H9 (cell line): ENCODE measurements around the gene CCIN. TPM values are rescaled to one million over a fixed set of nuclear protein-coding genes. Genes with fewer than 3 reads are reported as not detected.

ENCODE experiments used
- DNase-seq: peaks from one replicate; pipeline ENCODE4 v3.0.0-alpha.2; 2017
- H2AFZ ChIP-seq: one replicate; pipeline ENCODE4 v1.6.1; 2013; ENCODE audit warnings: mild to moderate bottlenecking, low read length, control low read depth, moderate library complexity
- H2AK5ac ChIP-seq: 2 replicates; pipeline ENCODE4 v1.6.1; 2013; ENCODE audit warnings: low read length, control low read depth, mixed read lengths; ENCODE audit not compliant: insufficient read length
- H2BK120ac ChIP-seq: one replicate; pipeline ENCODE4 v1.6.1; 2013; ENCODE audit warnings: low read depth, mild to moderate bottlenecking, low read length, control low read depth, inconsistent platforms; ENCODE audit not compliant: poor library complexity, severe bottlenecking
- H2BK12ac ChIP-seq: 2 replicates; pipeline ENCODE4 v1.6.1; 2013; ENCODE audit warnings: low read length, control low read depth, mixed read lengths, low read depth; ENCODE audit not compliant: insufficient read length
- H2BK15ac ChIP-seq: 2 replicates; pipeline ENCODE4 v1.6.1; 2013; ENCODE audit warnings: low read depth, low read length, control low read depth
- H2BK20ac ChIP-seq: one replicate; pipeline ENCODE4 v1.6.1; 2013; ENCODE audit warnings: low read depth, mild to moderate bottlenecking, low read length, control low read depth, inconsistent platforms; ENCODE audit not compliant: poor library complexity, severe bottlenecking
- H2BK5ac ChIP-seq: 2 replicates; pipeline ENCODE4 v1.6.1; 2013; ENCODE audit warnings: low read length, control low read depth, mixed read lengths; ENCODE audit not compliant: insufficient read length
- H3K14ac ChIP-seq: 2 replicates; pipeline ENCODE4 v1.6.1; 2013; ENCODE audit warnings: low read length, control low read depth; ENCODE audit not compliant: insufficient read depth
- H3K18ac ChIP-seq: 2 replicates; pipeline ENCODE4 v1.6.1; 2013; ENCODE audit warnings: low read depth, mild to moderate bottlenecking, mixed read lengths, low read length, control low read depth; ENCODE audit not compliant: insufficient read length
- H3K23ac ChIP-seq: 2 replicates; pipeline ENCODE4 v1.6.1; 2013; ENCODE audit warnings: low read length, control low read depth, mixed read lengths, low read depth; ENCODE audit not compliant: insufficient read length
- H3K23me2 ChIP-seq: 2 replicates; pipeline ENCODE4 v1.6.1; 2013; ENCODE audit warnings: low read depth, mild to moderate bottlenecking, mixed read lengths, low read length, control low read depth; ENCODE audit not compliant: insufficient read length, poor library complexity, severe bottlenecking
- H3K27ac ChIP-seq: 2 replicates; pipeline ENCODE4 v1.5.1; 2013; ENCODE audit warnings: low read length, control low read depth, mixed read lengths, low read depth; ENCODE audit not compliant: insufficient read length
- H3K27me3 ChIP-seq: 2 replicates; pipeline ENCODE4 v1.6.1; 2013; ENCODE audit warnings: low read length, control low read depth, inconsistent platforms; ENCODE audit not compliant: insufficient read depth
- H3K4ac ChIP-seq: 2 replicates; pipeline ENCODE4 v1.6.1; 2013; ENCODE audit warnings: low read depth, mild to moderate bottlenecking, control low read depth, inconsistent platforms, low read length, moderate library complexity
- H3K4me1 ChIP-seq: 2 replicates; pipeline ENCODE4 v1.6.1; 2013; ENCODE audit warnings: low read length, control low read depth, inconsistent platforms; ENCODE audit not compliant: insufficient read depth
- H3K4me2 ChIP-seq: 2 replicates; pipeline ENCODE4 v1.6.1; 2013; ENCODE audit warnings: low read length, control low read depth, mixed read lengths; ENCODE audit not compliant: insufficient read length, insufficient read depth
- H3K56ac ChIP-seq: 2 replicates; pipeline ENCODE4 v1.6.1; 2013; ENCODE audit warnings: low read depth, mild to moderate bottlenecking, mixed read lengths, low read length, control low read depth; ENCODE audit not compliant: insufficient read length
- H3K79me1 ChIP-seq: 2 replicates; pipeline ENCODE4 v1.6.1; 2013; ENCODE audit warnings: low read depth, mild to moderate bottlenecking, moderate library complexity, low read length, control low read depth, inconsistent platforms; ENCODE audit not compliant: insufficient read depth, poor library complexity, severe bottlenecking
- H3K79me2 ChIP-seq: 2 replicates; pipeline ENCODE4 v1.6.1; 2013; ENCODE audit warnings: low read length, control low read depth, inconsistent platforms; ENCODE audit not compliant: insufficient read depth
- H3K9ac ChIP-seq: 2 replicates; pipeline ENCODE4 v1.6.1; 2013; ENCODE audit warnings: low read length, control low read depth, mixed read lengths; ENCODE audit not compliant: insufficient read length; ENCODE audit errors: extremely low read depth
- H3K9me3 ChIP-seq: one replicate; pipeline ENCODE4 v1.6.1; 2013; ENCODE audit warnings: low read depth, low read length, inconsistent platforms; ENCODE audit not compliant: control insufficient read depth
- H3T11ph ChIP-seq: one replicate; pipeline ENCODE4 v1.6.1; 2013; ENCODE audit warnings: mild to moderate bottlenecking, low read length, control low read depth, inconsistent platforms
- H4K20me1 ChIP-seq: one replicate; pipeline ENCODE4 v1.6.1; 2013; ENCODE audit not compliant: control insufficient read depth, insufficient read length, insufficient read depth
- H4K5ac ChIP-seq: 2 replicates; pipeline ENCODE4 v1.6.1; 2013; ENCODE audit warnings: low read depth, mild to moderate bottlenecking, mixed read lengths, low read length, control low read depth; ENCODE audit not compliant: insufficient read length
- H4K8ac ChIP-seq: replicated peaks from 2 replicates; pipeline ENCODE4 v1.6.1; 2013; ENCODE audit warnings: low read length, control low read depth, mixed read lengths, low read depth; ENCODE audit not compliant: insufficient read length
- H4K91ac ChIP-seq: 2 replicates; pipeline ENCODE4 v1.6.1; 2013; ENCODE audit warnings: low read depth, mild to moderate bottlenecking, moderate library complexity, mixed read lengths, low read length, control low read depth; ENCODE audit not compliant: insufficient read length
- H3K27ac Mint-ChIP-seq, 3 experiments: 2 replicates in 2 of 3; 3 replicates in 1 of 3; pipeline ENCODE4 v1.8.0; 2020 to 2021; ENCODE audit warnings: mixed read lengths in 3 of 3, mild to moderate bottlenecking in 1 of 3, moderate library complexity in 1 of 3
- H3K27me3 Mint-ChIP-seq: 2 replicates; pipeline ENCODE4 v1.8.0; 2021; ENCODE audit warnings: low read depth, mild to moderate bottlenecking, moderate library complexity, mixed read lengths
- H3K36me3 Mint-ChIP-seq, 3 experiments: 2 replicates in 2 of 3; 3 replicates in 1 of 3; pipeline ENCODE4 v1.8.0; 2020 to 2021; ENCODE audit warnings: low read depth in 3 of 3, mixed read lengths in 3 of 3; ENCODE audit not compliant: insufficient read depth in 1 of 3
- H3K4me1 Mint-ChIP-seq, 2 experiments: 2 replicates each; pipeline ENCODE4 v1.8.0; 2020; ENCODE audit warnings: mixed read lengths in 2 of 2
- H3K4me3 Mint-ChIP-seq, 2 experiments: 2 replicates in 1 of 2; 3 replicates in 1 of 2; pipeline ENCODE4 v1.8.0; 2020 to 2021; ENCODE audit warnings: mild to moderate bottlenecking in 2 of 2, mixed read lengths in 2 of 2, moderate library complexity in 1 of 2
- H3K9me3 Mint-ChIP-seq, 2 experiments: 2 replicates in 1 of 2; 3 replicates in 1 of 2; pipeline ENCODE4 v1.8.0; 2020; ENCODE audit warnings: mild to moderate bottlenecking in 2 of 2, mixed read lengths in 2 of 2, moderate library complexity in 1 of 2
- CTCF ChIP-seq: fragments of 200-600 bp; sonication (generic); conservative IDR thresholded peaks from 3 replicates; pipeline ENCODE4 v1.8.0; 2021; ENCODE audit warnings: antibody characterized with exemption, mild to moderate bottlenecking
- WGBS: extraction: QIAGEN DNeasy Blood & Tissue Kit; methylation state at CpG from one replicate; pipeline ENCODE4 v1.1.7; 2013; ENCODE audit warnings: missing lambda C conversion rate, low lambda C conversion rate, mixed read lengths; ENCODE audit not compliant: insufficient read length; ENCODE audit errors: extremely low coverage; 5-methylcytosine and 5-hydroxymethylcytosine counted together
- total RNA-seq: library from RNA; stranded (reverse); gene quantifications from 2 replicates; pipeline ENCODE4 v1.2.1, GENCODE V29; 2021

CCIN gene
- total RNA-seq, 1 experiment from 2014 or later = not detected

- Histone ChIP-seq H3T11ph (no peak overlapping the region), H2AFZ (no peak overlapping the region), H3K4me1 (no peaks in the 10 kb centered on the region), H3K9me3 (no peaks in the 10 kb centered on the region), H3K9ac (no peak overlapping the region), H4K5ac (no peak overlapping the region), H2AK5ac (no peak overlapping the region), H3K27me3 (no peaks in the 10 kb centered on the region), H3K56ac (no peak overlapping the region), H3K23ac (no peak overlapping the region), H3K14ac (no peak overlapping the region), H4K8ac (no peak overlapping the region), H3K23me2 (no peaks in the 10 kb centered on the region), H2BK5ac (no peak overlapping the region), H3K4ac (no peak overlapping the region), H3K18ac (no peak overlapping the region), H2BK15ac (no peak overlapping the region), H4K91ac (no peak overlapping the region), H4K20me1 (no peaks in the 10 kb centered on the region), H3K79me1 (no peaks in the 10 kb centered on the region), H2BK120ac (no peak overlapping the region), H2BK12ac (no peak overlapping the region), H3K4me2 (no peak overlapping the region), H3K79me2 (no peaks in the 10 kb centered on the region), H3K27ac (no peak overlapping the region), H2BK20ac (no peak overlapping the region)
- Mint-ChIP-seq H3K27ac (no peak overlapping the region), H3K36me3 (no peaks in the 10 kb centered on the region), H3K4me1 (peaks cover 6 to 8% of the 10 kb centered on the region in 2 experiments; a peak in 3 of 4 replicates), H3K9me3 (no peaks in the 10 kb centered on the region), H3K27me3 (peaks cover 28% of the 10 kb centered on the region), H3K4me3 (no peak overlapping the region)
- DNase-seq = no peak
- TF ChIP-seq CTCF = no peak
- WGBS = no CpG with 5 or more reads among the region's 13 CpGs
These were observed 1.3 kb downstream of the CCIN start for GRCh38 chr9:36170531-36170930.
